HepG2 (cell line): Measurements from ENCODE around the gene DEFB112. TPM values are rescaled to one million over a fixed set of nuclear protein-coding genes. Genes with fewer than 3 reads are reported as not detected.

Source experiments
- BRCA1 ChIP-seq: sonication (generic); formaldehyde crosslinking; IDR thresholded peaks from 2 replicates; pipeline ENCODE4 v1.4.0; 2020; ENCODE audit warnings: missing genetic modification reagents
- CREB1 ChIP-seq, 2 experiments: fragments of 450-650 bp in 1 of 2; IDR thresholded peaks; 2 replicates each; pipeline ENCODE4 v1.6.1; 2016 to 2017; ENCODE audit warnings: control low read depth in 1 of 2, mild to moderate bottlenecking in 1 of 2, missing compliant biosample characterization in 1 of 2, missing genetic modification characterization in 1 of 2
- CREM ChIP-seq, 2 experiments: sonication (generic) in 1 of 2; formaldehyde crosslinking in 1 of 2; IDR thresholded peaks; 2 replicates each; pipeline versions ENCODE4 v1.4.0 to v1.6.1; 2016 to 2020; ENCODE audit warnings: antibody characterized with exemption in 1 of 2, mild to moderate bottlenecking in 1 of 2, missing genetic modification reagents in 1 of 2
- DNMT1 ChIP-seq: sonication (generic); formaldehyde crosslinking; IDR thresholded peaks from 2 replicates; pipeline ENCODE4 v1.5.1; 2020; ENCODE audit warnings: mild to moderate bottlenecking, missing genetic modification reagents
- HNF4G ChIP-seq, 2 experiments: sonication (generic) in 1 of 2; formaldehyde crosslinking in 1 of 2; IDR thresholded peaks; 2 replicates each; pipeline versions ENCODE4 v1.4.0 to v1.6.1; 2011 to 2020; ENCODE audit warnings: borderline replicate concordance in 2 of 2, low read depth in 2 of 2, mild to moderate bottlenecking in 2 of 2, low read length in 1 of 2, missing genetic modification reagents in 1 of 2, moderate library complexity in 1 of 2
- MTF2 ChIP-seq: sonication (generic); formaldehyde crosslinking; IDR thresholded peaks from 2 replicates; pipeline ENCODE4 v1.5.0; 2020; ENCODE audit warnings: missing genetic modification reagents, borderline replicate concordance
- PHF21A ChIP-seq: sonication (generic); formaldehyde crosslinking; IDR thresholded peaks from 2 replicates; pipeline ENCODE4 v1.5.0; 2020; ENCODE audit warnings: mild to moderate bottlenecking, missing genetic modification reagents
- RXRB ChIP-seq: IDR thresholded peaks from 2 replicates; pipeline ENCODE4 v1.6.1; 2016; ENCODE audit warnings: borderline replicate concordance, missing genetic modification reagents, missing compliant biosample characterization
- SMAD3 ChIP-seq: sonication (generic); formaldehyde crosslinking; IDR thresholded peaks from 2 replicates; pipeline ENCODE4 v1.4.0; 2020; ENCODE audit warnings: missing genetic modification reagents
- ZNF432 ChIP-seq: sonication (generic); formaldehyde crosslinking; IDR thresholded peaks from 2 replicates; pipeline ENCODE4 v1.5.0; 2020; ENCODE audit warnings: missing genetic modification reagents, mild to moderate bottlenecking, borderline replicate concordance
- ZNF550 ChIP-seq: sonication (generic); formaldehyde crosslinking; IDR thresholded peaks from 2 replicates; pipeline ENCODE4 v1.4.0; 2020; ENCODE audit warnings: mild to moderate bottlenecking, missing genetic modification reagents, borderline replicate concordance
- ZNF747 ChIP-seq: sonication (generic); formaldehyde crosslinking; IDR thresholded peaks from 2 replicates; pipeline ENCODE4 v1.8.1; 2023; ENCODE audit warnings: missing genetic modification reagents, mild to moderate bottlenecking, borderline replicate concordance
- ZNF775 ChIP-seq: sonication (generic); formaldehyde crosslinking; IDR thresholded peaks from 2 replicates; pipeline ENCODE4 v1.4.0; 2020; ENCODE audit warnings: missing genetic modification reagents, mild to moderate bottlenecking, moderate library complexity, borderline replicate concordance
- ZNF883 ChIP-seq: sonication (generic); formaldehyde crosslinking; IDR thresholded peaks from 2 replicates; pipeline ENCODE4 v1.5.1; 2020; ENCODE audit warnings: mild to moderate bottlenecking, missing genetic modification reagents; ENCODE audit errors: not compliant biosample characterization
- polyA plus RNA-seq, 8 experiments: library from polyadenylated mRNA; depleted of rRNA in 3 of 8; stranded (reverse) in 7 of 8; unstranded in 1 of 8; fragments of >200 nt; fragmentation: Illumina TruSeq in 4 of 8; extraction: Trizol in 4 of 8; gene quantifications; 2 replicates each; pipeline versions ENCODE4 v1.2.1 to v1.2.3, GENCODE V29; 2011 to 2016; ENCODE audit warnings: low read depth in 4 of 8, missing spikeins in 1 of 8, mixed read lengths in 1 of 8; ENCODE audit not compliant: insufficient read depth in 1 of 8
- total RNA-seq, 5 experiments: library from RNA; depleted of rRNA; stranded (reverse); fragments of >200 nt; fragmentation: Illumina TruSeq; extraction: Trizol; gene quantifications; 2 replicates each; pipeline ENCODE4 v1.2.3, GENCODE V29; 2016; ENCODE audit warnings: low read depth in 1 of 5
- TF ChIP-seq, protein P1 (sequence below): sonication (generic); formaldehyde crosslinking; conservative IDR thresholded peaks from 2 replicates; pipeline ENCODE4 v1.4.0; 2020; ENCODE audit warnings: mild to moderate bottlenecking, missing genetic modification reagents, moderate library complexity
- TF ChIP-seq, protein P2 (sequence below): sonication (generic); formaldehyde crosslinking; IDR thresholded peaks from 2 replicates; pipeline ENCODE4 v1.8.1; 2022; ENCODE audit warnings: mild to moderate bottlenecking, missing genetic modification reagents
- TF ChIP-seq, protein P3 (sequence below): IDR thresholded peaks from 2 replicates; pipeline ENCODE4 v1.6.1; 2016
- TF ChIP-seq, protein P4 (sequence below): sonication (generic); formaldehyde crosslinking; IDR thresholded peaks from 2 replicates; pipeline ENCODE4 v1.5.1; 2020; ENCODE audit warnings: missing genetic modification reagents, mild to moderate bottlenecking, borderline replicate concordance
- TF ChIP-seq, protein P5 (sequence below): IDR thresholded peaks from 2 replicates; pipeline ENCODE4 v1.6.1; 2018; ENCODE audit warnings: missing genetic modification reagents

The DEFB112 gene
- total and polyA plus RNA-seq, 2 of the 13 experiments (the other 11 are each of a cell fraction or from before 2014, with no cell fraction given), result not detected

DNA sequence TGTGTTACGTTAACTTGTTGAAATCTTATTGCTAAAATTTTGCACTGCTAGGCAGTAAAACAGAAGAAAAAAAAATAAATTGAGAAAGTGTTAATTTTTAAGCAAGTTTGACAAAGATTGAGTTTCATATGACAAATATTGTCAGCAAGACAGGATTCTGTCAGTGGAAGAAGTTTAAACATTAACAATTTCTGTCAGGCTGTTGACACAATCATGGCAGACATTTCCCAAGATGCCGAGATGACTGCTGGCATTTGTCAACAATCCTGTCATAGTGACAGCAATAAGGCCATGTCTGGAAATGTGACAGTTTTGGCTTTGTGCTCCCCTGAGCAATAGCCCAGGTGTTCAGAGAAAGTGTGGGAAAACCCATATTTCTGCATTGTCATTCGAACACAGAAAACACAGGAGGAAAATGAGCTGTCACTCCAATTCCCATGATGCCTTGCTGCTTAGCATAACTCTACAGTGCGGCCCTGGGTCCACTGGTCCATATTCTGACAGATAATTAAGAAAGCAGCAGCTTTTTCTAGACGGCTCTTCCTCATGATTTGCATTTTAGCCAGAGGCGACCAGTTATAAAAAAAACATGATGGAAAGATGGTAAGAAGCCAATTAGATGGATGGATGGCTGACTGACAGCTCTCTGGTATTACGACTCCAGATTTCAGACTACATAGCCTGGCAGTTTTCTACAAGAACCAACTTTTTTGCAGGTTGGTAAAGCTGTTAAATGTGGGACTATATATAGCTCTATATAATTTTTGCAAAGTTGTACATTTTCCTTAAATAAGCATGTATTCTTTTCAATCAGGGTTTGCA is 43.6 kb upstream of the DEFB112 start (continued):
- TF ChIP-seq CREM (IDR thresholded peaks at IDR 0.05) (peak; percentile 80), CREM (CRISPR knock-in tag; IDR thresholded peaks at IDR 0.05) (no peak), BRCA1 (CRISPR knock-in tag) (no peak), ZNF775 (CRISPR knock-in tag) (no peak), ZNF432 (CRISPR knock-in tag) (no peak), ZNF883 (CRISPR knock-in tag) (no peak), RXRB (CRISPR knock-in tag) (peak; percentile 57; the same call in 1 of the 2 replicates), HNF4G (IDR thresholded peaks at IDR 0.05; ENCODE audit: borderline replicate concordance, low read depth, low read length) (no peak), HNF4G (CRISPR knock-in tag; IDR thresholded peaks at IDR 0.05; ENCODE audit: borderline replicate concordance, low read depth) (peak; percentile 52; the same call in 1 of the 2 replicates), ZNF550 (CRISPR knock-in tag) (no peak), PHF21A (peak; percentile 80), MTF2 (0 out of 2 replicates have a peak, but pooled peaks have one; percentile 55), CREB1 (IDR thresholded peaks at IDR 0.05) (peak; percentile 83), CREB1 (CRISPR knock-in tag; IDR thresholded peaks at IDR 0.05) (no peak), ZNF747 (CRISPR knock-in tag) (no peak), SMAD3 (CRISPR knock-in tag) (peak; percentile 91; the same call in 1 of the 2 replicates), DNMT1 (CRISPR knock-in tag) (no peak)
- TF ChIP-seq, protein P1, sequence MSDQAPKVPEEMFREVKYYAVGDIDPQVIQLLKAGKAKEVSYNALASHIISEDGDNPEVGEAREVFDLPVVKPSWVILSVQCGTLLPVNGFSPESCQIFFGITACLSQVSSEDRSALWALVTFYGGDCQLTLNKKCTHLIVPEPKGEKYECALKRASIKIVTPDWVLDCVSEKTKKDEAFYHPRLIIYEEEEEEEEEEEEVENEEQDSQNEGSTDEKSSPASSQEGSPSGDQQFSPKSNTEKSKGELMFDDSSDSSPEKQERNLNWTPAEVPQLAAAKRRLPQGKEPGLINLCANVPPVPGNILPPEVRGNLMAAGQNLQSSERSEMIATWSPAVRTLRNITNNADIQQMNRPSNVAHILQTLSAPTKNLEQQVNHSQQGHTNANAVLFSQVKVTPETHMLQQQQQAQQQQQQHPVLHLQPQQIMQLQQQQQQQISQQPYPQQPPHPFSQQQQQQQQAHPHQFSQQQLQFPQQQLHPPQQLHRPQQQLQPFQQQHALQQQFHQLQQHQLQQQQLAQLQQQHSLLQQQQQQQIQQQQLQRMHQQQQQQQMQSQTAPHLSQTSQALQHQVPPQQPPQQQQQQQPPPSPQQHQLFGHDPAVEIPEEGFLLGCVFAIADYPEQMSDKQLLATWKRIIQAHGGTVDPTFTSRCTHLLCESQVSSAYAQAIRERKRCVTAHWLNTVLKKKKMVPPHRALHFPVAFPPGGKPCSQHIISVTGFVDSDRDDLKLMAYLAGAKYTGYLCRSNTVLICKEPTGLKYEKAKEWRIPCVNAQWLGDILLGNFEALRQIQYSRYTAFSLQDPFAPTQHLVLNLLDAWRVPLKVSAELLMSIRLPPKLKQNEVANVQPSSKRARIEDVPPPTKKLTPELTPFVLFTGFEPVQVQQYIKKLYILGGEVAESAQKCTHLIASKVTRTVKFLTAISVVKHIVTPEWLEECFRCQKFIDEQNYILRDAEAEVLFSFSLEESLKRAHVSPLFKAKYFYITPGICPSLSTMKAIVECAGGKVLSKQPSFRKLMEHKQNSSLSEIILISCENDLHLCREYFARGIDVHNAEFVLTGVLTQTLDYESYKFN, result peak; percentile 95
- TF ChIP-seq, protein P2, sequence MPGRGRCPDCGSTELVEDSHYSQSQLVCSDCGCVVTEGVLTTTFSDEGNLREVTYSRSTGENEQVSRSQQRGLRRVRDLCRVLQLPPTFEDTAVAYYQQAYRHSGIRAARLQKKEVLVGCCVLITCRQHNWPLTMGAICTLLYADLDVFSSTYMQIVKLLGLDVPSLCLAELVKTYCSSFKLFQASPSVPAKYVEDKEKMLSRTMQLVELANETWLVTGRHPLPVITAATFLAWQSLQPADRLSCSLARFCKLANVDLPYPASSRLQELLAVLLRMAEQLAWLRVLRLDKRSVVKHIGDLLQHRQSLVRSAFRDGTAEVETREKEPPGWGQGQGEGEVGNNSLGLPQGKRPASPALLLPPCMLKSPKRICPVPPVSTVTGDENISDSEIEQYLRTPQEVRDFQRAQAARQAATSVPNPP (CRISPR knock-in tag), result no peak
- TF ChIP-seq, protein P3, sequence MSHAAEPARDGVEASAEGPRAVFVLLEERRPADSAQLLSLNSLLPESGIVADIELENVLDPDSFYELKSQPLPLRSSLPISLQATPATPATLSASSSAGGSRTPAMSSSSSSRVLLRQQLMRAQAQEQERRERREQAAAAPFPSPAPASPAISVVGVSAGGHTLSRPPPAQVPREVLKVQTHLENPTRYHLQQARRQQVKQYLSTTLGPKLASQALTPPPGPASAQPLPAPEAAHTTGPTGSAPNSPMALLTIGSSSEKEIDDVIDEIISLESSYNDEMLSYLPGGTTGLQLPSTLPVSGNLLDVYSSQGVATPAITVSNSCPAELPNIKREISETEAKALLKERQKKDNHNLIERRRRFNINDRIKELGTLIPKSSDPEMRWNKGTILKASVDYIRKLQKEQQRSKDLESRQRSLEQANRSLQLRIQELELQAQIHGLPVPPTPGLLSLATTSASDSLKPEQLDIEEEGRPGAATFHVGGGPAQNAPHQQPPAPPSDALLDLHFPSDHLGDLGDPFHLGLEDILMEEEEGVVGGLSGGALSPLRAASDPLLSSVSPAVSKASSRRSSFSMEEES, result no peak
- TF ChIP-seq, protein P4, sequence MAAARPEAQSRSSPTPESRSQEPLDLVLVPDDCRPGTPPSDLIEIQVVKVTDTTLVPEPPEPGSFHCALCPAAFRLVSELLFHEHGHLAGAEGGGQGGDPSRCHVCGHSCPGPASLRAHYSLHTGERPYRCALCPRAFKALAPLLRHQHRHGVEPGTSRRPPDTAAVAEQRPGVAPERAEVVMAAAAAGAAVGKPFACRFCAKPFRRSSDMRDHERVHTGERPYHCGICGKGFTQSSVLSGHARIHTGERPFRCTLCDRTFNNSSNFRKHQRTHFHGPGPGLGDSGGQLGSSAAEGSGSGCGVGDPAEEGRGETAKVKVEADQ (CRISPR knock-in tag), result 0 out of 2 replicates have a peak, but pooled peaks have one; percentile 71
- TF ChIP-seq, protein P5, sequence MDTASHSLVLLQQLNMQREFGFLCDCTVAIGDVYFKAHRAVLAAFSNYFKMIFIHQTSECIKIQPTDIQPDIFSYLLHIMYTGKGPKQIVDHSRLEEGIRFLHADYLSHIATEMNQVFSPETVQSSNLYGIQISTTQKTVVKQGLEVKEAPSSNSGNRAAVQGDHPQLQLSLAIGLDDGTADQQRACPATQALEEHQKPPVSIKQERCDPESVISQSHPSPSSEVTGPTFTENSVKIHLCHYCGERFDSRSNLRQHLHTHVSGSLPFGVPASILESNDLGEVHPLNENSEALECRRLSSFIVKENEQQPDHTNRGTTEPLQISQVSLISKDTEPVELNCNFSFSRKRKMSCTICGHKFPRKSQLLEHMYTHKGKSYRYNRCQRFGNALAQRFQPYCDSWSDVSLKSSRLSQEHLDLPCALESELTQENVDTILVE (CRISPR knock-in tag), result 0 out of 2 replicates have a peak, but pooled peaks have one; percentile 79
